ENCODE results near the gene SYT9.

DNA sequence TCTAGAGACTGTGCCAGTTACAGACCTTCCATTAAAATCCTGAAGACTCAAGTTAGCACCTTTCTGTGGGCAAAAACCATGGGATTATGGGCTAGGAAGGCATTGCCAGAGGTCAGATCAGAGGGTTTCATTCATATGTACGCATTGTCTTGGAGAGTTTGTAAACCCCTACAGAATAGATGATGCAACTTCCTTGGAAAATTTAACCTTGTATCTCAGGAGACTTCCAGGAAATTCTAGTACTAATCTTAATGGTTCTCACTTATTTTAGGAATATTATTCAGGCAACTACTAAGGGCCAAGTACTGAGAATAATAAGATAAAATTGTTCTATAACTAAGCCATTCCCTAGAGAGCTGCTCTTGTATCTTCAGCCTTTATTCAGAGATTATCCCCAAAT lies 240.5 kb downstream of the SYT9 start:
- TF ChIP-seq, protein P1, sequence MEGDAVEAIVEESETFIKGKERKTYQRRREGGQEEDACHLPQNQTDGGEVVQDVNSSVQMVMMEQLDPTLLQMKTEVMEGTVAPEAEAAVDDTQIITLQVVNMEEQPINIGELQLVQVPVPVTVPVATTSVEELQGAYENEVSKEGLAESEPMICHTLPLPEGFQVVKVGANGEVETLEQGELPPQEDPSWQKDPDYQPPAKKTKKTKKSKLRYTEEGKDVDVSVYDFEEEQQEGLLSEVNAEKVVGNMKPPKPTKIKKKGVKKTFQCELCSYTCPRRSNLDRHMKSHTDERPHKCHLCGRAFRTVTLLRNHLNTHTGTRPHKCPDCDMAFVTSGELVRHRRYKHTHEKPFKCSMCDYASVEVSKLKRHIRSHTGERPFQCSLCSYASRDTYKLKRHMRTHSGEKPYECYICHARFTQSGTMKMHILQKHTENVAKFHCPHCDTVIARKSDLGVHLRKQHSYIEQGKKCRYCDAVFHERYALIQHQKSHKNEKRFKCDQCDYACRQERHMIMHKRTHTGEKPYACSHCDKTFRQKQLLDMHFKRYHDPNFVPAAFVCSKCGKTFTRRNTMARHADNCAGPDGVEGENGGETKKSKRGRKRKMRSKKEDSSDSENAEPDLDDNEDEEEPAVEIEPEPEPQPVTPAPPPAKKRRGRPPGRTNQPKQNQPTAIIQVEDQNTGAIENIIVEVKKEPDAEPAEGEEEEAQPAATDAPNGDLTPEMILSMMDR (IDR thresholded peaks at IDR 0.05), result no peak
- no peak for TF ChIP-seq POLR2A (IDR thresholded peaks at IDR 0.05)
